NCI-H748 (cell line): ENCODE data around the gene APBA2.
"Not testable (repeated sequence)": the region's sequence is repeated elsewhere in the genome, so short reads cannot be mapped to it uniquely, and the experiment has no call there.

ENCODE experiments used
- DNase-seq: peaks from one replicate; lab custom pipeline; 2025; ENCODE audit not compliant: unreplicated experiment; lab: John Stamatoyannopoulos, UW

The APBA2 gene

GRCh38 chr15:29031502-29032228, 145.9 kb downstream of the APBA2 start:
- DNase-seq = no peak

GRCh38 chr15:29032229-29032625, 146.5 kb downstream of the APBA2 start:
- no peak for DNase-seq

DNA sequence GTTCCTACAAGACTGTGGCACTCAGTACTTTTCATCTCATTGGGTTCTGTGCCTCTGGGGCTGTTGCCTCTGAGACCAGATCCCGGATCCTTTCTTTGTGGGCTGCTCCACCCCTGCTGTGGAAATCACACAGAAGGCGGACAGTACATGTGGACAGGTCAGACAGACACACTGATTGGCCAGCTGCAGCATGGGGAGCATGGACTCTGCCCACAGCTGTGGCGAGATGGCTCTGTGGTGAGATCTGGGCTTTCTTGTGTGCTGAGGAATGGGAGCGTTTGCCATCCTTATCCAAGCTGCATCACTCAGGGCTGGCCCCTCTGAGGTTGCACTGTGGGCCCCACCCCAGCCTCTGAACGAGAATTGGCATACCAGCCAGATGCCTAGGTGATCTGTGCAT, 147.0 kb downstream of the APBA2 start:
- no peak for DNase-seq

GRCh38 chr15:29034151-29034550, 148.4 kb downstream of the APBA2 start:
- no peak for DNase-seq

GRCh38 chr15:29034593-29035335, 149.0 kb downstream of the APBA2 start:
- DNase-seq = no peak

GRCh38 chr15:29035336-29036285, 149.8 kb downstream of the APBA2 start:
- no peak for DNase-seq

- DNase-seq = no peak
Measured at GRCh38 chr15:29037997-29038705, 152.4 kb downstream of the APBA2 start.

DNA sequence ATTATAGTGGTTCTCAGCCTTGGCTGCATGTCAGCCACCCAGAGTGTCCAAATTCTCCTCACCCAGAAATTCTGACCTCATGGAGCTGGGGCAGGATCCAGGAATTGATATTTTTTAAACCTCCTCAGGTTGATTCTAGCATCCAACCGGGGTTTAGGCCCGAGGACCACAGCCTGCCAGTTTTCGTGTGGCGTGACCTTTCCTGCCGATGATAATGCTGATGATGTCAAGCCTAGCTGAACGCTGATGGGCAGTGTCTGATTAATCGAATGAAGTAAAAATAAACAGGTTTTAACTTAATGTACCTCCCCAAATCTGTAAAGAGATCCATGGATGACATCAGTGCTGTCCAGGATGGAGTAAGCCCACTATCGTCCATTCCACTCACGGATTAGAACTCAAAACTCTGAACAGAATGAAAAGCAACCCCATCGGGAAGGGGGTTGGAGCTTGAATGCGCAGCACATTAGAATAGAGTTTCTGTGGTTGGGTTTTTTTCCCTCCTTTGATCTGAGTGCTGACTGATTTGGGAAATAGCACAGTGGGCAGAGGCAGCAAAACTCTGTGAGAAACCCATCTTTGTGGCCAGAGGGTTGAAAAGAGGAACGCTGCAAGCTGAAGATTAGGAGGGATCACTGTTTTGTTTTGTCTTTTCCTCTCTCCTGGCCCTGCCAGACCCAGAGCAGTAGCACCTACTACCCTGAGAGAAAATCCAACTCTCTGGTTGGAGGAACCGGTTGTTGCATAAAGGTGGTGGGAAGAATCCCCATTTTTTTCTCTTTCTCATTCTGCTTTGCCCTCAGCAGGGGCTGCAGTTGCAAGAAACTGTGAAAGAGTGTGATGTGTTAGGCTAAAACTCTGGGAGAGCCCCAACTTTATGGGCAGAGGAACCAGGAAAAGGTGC, 153.9 kb downstream of the APBA2 start:
- DNase-seq = no peak

GRCh38 chr15:29040370-29040751, 154.6 kb downstream of the APBA2 start:
- no peak for DNase-seq

DNA sequence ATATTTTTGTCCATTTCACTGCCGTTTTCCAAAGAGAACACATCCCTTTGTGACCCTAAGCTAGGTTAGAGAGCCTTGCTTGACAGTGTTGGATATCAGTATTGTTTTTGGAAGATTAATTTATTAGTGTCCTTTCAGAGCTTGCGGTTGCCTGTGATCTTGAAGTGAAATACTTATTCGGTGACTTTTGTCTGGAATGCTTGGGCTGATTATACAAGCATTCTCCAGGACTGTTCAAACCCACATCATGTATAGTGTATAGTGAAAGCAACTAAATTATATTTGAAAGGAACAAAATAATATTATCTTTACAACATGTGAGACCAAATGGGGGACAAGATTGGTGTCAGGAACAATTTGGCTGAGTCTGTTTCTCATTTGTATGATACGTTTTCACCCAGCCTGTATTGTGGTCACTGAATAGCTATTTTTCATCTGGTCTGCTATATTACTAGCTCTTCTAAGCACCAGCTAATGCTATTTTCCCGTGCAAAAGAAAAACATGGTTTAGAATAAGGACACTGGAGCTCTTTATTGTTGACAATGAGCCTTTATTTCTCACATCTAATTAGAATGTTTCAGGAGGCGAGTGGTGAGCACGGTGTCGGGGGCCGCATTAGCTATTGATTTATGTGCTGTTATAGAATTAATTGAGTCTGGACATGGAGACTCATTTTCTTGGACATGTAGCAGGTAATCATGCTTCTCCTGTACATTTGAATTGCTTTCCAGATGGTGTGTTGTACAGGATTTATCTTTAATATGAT, 158.1 kb downstream of the APBA2 start:
- DNase-seq = no peak

- no peak for DNase-seq
Measured at GRCh38 chr15:29044503-29044901, 158.7 kb downstream of the APBA2 start.

DNA sequence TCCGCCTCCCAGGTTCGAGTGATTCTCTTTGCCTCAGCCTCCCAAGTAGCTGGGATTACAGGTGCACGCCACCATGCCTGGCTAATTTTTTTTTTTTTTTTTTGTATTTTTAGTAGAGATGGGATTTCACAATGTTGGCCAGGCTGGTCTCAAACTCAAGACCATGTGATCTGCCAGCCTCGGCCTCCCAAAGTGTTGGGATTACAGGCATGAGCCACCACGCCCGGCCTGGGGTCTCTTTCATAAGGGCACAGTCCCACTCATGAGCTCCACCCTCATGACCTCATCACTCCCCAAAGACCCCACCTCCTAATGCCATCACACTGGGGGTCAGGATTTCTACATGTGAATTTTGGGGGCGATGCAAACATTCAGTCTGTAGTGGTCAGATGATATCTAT, 159.4 kb downstream of the APBA2 start:
- DNase-seq = not testable (repeated sequence)

DNA sequence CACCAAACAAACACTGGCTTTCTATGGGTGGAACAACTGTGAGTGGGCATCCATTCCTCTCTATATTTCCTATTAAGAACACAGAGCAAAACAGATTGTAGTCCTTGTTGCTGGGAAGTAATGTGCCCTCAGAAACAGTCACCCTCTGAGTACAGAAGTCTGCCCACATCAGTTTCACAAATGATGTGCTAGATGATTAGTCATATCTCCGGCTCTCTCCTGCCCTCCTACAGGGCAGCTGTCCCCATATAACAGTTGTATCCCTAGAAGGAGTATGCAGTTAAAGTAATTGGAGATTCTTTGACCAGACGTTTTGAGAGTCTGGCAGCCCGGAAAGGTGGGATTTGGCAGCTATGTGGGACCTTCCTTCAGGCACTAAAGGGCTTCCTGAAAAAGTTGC, 159.9 kb downstream of the APBA2 start:
- no peak for DNase-seq

- no peak for DNase-seq
Measured at GRCh38 chr15:29046281-29046810, 160.6 kb downstream of the APBA2 start.

- no peak for DNase-seq
Measured at GRCh38 chr15:29046977-29047376, 161.2 kb downstream of the APBA2 start.

- no peak for DNase-seq
Measured at GRCh38 chr15:29048011-29048410, 162.2 kb downstream of the APBA2 start.

- no peak for DNase-seq
Measured at GRCh38 chr15:29050870-29051269, 165.1 kb downstream of the APBA2 start.

DNA sequence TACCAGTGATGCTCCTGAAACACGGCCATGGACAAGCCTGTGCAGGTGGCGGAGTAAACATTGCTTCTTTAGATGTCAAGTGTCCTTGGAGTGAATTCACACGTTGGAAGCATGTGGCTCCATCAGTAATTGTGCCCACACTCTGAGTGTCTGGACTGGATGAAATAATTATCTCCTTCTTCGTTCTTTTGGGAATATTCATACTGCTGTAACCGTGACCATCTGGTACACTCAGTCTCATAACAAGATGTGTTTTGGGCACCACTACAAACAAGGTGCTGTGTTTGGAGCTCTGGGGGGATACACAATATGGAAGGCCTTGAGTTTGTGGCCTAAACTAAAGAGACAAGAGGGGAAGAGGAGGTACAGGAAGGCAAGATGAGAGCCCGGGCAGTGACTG, 165.6 kb downstream of the APBA2 start:
- DNase-seq = no peak

DNA sequence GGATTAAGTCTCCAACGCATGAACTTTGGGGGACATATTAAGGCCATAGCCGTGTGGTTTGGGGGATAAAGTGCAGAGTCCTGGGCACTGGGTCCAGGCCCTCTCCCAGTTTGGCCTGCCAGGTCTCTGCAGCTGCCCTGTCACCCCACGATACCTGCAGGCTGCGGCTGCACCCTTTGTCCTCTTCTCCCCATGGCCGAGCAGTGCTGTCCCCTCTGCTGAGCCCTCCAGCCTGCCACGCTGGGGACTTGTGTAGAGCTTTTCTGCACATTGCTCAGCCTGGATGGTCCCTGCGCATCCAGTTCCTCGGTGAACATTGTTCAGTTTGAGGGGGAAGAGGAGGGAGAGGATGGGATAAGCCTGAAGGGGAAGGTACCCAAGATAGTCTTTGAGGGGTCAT, 167.2 kb downstream of the APBA2 start:
- no peak for DNase-seq
